Right renal cortex interstitium (tissue), 3 donors: ENCODE results near the gene PTPRM. TPM values are rescaled to one million over a fixed set of nuclear protein-coding genes. Genes with fewer than 3 reads are reported as not detected.

ENCODE experiments used
- DNase-seq, 3 donors: peaks; one replicate each; pipeline ENCODE4 v3.0.0-alpha.2; 2013; ENCODE audit warnings: low read depth in 3 of 3, low spot score in 2 of 3
- polyA plus RNA-seq, 3 donors: library from polyadenylated mRNA; unstranded; fragments of 120-200 nt; gene quantifications; one replicate each; pipeline ENCODE4 v1.2.1, GENCODE V29; 2013; ENCODE audit not compliant: insufficient read length in 3 of 3

PTPRM gene
- polyA plus RNA-seq, 3 donors = 83.9 to 114 (median 101) TPM

DNA sequence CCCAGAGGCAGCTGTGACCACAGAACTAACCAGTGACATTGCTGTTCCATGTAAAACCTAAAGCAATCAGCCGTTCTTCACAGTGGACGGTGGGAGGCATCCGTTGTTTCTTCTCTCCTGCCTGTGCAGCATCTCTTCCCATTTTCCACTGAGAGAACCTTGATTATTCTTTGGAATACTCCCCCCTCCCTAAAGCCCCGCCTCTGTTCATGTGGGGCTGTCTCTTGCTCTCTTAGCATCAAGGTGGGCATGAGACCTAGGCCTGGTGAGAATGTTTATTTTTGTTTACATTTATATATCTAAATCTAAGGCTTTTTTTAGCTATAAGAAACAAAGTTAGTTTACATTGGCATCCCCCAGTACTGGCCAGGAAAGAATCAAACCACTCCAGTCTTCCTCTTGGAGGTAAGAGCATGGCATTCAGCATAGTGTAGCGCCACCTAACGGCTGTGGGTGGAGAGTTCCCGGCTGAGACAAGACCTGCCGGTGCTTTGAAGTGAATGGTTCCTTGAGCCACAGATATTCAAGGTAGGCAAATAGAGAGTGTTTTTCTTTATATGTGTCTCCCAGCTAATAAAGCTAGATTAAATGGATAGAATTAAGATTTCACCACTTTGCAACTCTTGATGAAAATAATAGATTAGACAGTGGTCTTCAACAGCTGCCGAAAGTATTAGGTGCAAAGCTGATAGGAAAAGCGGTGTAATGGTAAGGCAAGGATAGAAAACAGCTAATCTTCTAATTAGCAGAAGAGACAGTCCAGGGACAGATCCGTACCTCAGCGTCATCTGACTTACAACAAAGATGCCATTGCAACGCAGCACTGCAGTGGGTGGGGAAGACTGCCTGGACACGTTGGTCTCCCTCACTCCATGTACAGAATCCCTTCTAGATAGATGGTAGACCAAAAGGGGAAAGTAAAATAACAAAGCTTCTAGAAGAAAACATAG, 822.5 kb downstream of the PTPRM start:
- DNase-seq = peak; percentile 48 to 60 (median 51)

DNA sequence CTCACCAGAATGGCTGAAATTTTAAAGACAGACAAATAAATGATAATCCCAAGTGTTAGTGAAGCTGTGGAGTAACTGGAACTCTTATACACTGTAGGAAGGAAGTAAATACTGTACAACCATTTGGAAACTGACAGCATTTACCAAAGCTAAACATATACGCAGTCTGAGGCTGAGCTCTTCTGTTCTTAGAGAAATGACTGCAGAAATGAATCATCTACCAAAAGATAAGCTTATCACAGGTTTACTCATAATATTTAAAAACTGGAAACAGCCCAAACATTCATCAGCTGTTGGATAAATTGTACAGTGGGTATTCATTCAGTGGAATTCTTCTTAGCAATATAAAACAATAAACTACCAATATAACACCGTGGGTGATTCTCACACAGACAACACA, 824.0 kb downstream of the PTPRM start:
- no peak for DNase-seq

DNA sequence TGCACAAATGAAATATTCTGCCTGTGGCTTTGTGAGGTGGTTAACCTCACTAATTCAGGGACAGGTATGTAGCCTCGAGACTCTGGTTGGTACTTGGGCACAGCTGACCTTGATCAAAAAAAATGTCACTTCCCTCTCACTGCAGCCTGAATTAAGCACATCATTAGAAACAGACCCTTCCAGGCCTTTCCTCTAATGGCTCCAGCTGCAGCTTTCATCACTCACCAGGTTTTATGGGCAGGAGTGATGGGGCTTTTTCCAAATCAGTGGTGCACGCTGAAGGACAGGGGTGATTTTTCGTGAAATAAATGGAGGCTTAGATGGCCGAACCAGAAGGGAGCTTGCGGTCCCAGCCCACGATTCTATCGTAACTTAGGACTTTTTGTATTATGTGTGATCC, 829.1 kb downstream of the PTPRM start:
- no peak for DNase-seq

DNA sequence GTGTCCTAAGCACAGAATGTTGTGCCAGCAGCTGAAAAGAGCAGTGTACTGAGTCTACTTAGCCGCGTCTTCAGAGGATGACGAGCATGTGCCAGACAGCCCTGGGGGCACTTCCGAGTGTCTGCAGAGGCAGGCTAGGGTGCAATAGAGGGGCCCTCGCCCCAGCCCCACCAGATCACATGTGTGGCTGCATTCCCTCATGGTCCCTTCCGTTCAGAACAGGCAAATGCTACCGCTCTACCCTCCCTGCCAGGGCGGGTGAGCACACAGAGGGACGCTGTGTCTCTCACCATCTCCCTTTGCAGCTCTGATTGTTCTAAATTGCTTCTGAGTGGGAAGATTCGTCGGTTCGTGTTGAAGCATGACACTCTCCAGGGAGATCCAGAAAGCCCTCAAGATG, 829.9 kb downstream of the PTPRM start:
- DNase-seq = no peak

DNA sequence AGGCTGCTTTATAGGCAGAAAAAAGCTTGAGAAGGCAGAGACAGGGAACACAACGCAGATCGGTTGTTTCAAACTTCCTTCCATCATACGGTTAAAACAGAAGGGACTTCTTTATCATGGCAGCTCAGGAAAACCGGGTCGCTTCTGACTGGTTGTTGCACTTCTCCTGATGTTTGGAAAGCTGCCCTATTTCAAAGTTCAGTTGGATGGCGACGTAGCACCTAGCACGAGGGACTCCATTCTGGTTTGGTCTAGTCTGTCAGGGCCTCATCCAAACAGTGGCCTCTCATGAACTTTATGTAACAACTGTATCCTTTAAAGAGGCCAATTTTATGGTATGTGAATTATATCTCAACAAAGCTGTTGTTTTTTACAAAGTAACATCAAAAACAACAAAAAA, 832.0 kb downstream of the PTPRM start:
- DNase-seq = no peak

DNA sequence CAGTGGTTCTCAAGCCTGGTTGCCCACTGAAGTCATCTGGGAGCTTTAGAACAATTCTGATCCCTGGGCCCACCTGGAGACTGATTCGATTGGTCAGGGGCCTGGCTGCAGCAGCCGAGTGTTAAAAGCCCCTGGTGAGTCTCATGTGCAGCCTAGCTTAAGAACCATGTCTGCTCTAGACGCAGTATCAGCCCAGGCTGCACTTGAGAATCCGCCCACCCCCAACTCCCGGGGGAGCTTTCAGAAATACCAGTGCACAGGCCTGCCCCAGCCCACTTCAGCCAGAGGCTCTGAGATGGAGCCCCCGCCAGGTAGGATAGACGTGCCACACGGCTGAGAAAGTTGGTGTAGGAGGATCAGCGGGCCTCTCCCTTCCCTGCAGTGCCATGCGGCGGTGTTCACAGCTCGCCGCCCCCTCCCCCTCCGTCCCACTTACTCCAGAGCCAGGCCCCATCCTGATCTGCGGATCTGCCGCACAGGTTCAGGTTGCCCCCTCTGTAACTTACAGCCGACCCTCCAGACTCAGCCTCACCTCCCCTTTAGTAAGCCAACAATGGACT, 833.2 kb downstream of the PTPRM start:
- no peak for DNase-seq

DNA sequence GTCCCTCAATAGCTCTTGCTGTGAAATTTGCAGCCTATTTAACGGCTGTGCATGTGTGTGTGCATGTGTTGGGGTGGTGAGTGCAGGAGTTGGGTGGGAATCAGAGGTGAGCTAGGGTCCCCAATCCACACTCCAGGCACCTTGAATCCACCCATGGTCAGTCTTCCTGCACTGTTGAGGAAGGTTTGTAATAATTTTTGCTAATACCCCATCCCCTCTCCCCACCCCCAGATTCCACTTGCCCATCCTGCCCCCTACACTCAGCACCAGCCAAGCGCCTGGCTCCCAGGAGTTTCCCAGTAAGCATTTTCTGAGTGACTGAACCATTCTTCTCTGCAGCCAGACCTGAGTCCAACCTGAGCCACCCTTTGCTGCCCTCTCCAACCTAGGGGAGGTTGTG, 833.7 kb downstream of the PTPRM start:
- no peak for DNase-seq

DNA sequence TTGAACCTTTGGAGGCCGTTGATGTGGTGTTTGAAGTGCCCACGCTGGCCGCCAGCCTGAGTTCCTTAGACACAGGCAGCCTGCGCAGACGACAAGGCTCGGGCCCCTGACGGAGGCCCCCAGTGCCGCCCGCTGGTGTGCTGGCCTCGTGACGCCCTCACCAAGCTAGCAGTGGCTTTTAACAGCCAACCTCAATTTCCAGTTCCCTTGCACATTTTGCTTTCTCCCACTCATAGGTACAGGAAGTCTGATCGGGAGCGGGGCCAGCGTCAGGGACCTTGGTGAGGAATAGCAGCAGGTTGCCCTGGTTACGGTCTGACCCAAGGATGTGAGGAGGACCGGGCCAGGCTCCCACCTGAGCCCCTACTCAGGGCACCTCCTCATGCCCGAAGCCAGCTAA, 834.5 kb downstream of the PTPRM start:
- no peak for DNase-seq

DNA sequence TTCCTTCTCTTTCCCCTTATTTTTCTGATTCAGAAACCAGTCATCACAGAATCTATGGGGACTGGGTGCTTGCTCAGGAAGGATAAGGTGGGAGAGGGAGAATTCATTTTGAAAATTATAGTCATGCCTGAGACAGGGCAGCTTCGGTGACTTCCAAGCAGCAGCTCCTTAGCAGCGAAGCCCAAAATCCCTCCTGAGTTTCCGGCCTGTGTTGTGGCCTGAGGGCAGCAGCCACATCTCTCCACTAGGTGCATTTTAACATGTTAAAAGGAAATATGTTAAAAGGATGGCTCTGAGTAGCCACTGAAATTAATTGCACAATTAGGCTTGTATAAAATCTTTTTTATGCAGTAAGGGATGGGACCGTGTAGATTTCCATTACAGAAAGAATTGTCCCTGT, 835.1 kb downstream of the PTPRM start:
- no peak for DNase-seq

DNA sequence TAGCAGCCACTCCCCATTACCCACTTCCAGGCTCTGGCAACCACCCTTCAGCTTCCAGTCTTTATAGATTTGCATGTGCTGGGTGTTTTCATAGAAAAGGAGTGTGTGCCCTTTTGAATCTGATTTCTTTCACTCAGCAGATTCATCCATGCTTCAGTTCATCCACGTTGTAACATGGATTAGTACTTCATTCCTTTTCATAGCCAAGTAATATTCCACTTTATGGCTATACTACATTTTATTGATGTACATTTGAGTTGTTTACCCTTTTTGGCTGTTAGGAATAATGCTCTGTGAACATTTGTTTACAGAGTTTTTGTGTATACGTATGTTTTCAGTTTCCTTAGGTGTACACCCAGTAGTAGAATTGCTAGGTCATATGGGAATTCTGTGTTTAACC, 836.6 kb downstream of the PTPRM start:
- no peak for DNase-seq

DNA sequence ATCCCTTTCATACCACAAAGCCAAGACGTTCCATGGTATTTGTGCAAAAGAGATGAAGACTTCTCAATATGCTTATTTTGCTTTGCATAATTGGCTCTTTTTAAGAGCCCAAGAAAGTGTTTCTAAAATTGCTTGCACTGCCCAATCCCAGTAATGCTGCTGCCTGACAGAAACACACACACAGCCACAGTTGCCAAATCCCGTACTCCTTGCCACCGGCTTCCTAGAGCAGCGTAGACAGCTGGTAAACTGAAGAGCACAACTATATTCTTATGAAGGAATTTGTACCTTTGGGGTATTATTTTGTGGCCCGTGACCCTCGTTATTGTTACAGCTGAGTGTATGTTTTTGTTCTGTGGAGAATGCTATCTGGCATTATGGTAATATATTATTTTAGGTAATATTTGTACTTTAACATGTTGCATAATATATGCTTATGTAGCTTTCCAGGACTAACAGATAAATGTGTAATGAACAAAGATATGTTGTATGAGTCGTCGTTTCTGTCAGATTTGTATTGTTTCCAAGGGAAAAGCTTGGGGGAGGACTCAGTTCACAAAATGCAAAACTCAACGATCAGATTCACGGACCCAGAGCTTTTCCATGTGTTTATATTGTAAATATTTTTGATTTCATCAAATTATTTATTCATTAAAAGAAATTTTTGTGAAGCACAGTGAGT, 839.2 kb downstream of the PTPRM start:
- DNase-seq = no peak

DNA sequence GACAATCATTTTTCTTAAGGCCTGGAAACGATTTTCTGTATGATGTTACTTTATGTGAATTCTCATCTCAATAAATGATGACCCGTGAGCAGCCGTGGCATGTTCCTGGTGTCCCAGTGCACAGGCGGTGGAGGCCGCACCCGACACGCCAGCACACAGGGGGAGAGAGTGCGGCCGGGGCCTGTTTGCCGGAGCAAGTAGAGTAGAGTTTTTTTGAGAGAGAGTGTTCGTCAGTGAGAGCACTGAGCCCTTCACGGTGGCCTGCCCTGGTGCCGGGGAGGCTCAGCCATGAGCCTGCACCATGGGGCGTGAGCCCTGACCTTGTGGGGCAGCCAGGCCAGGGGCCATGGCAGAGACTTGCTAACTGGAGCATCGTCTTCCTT, 839.7 kb downstream of the PTPRM start:
- no peak for DNase-seq

DNA sequence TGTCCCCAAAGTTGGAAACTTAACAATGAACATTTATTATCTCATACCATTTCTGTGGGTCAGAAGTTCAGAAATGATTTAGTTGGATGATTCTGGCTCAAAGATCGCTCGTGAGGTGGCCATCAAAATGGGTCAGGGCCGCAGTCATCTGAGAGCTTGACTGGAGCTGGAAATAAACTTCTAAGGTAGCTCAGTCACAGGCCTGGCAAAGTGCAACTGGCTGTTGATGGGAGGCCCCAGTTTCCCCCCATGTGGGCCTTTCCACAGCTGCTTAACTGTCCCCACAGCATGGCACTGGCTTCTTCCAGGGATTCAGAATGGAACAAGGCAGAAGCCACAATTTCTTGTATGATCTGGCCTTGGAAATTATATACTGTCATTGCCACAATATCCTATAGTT, 842.0 kb downstream of the PTPRM start:
- DNase-seq = no peak

DNA sequence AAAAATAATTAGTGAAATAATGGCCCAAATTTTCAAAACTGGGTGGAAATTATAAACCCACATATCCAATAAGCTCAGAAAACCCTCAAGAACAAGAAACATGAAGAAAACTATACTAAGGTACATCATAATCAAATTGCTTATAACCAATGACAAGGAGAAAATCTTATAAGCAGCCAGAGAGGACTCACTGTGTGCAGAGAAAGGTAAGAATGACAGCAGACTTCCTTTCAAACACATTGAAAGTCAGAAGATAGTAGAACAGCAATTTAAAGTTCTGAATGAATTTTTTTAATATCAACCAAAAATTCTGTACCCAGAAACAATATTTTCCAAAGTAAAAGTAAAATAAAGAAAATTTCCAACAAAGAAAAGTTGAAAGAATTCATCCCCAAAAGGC, 844.4 kb downstream of the PTPRM start:
- DNase-seq = no peak

DNA sequence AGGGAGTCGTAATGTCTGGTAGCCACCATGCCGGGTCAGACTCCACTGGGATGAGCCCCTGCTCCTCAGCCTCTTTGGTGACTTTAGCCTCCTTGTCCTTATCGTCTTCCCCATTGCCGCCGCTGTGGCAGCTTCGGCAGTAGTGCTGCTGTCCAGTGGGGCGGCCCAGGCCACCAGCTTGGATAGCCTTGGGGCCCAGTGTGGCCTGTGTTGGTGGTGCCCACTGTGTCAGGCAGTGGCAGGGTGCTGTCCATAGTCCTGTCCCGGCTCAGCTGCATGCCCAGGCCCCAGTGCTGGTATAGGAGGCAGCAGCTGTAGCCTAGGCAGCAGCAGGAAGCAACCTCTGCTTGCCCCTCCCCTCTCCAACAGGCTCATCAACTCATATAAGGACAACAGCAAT, 845.0 kb downstream of the PTPRM start:
- DNase-seq = no peak

DNA sequence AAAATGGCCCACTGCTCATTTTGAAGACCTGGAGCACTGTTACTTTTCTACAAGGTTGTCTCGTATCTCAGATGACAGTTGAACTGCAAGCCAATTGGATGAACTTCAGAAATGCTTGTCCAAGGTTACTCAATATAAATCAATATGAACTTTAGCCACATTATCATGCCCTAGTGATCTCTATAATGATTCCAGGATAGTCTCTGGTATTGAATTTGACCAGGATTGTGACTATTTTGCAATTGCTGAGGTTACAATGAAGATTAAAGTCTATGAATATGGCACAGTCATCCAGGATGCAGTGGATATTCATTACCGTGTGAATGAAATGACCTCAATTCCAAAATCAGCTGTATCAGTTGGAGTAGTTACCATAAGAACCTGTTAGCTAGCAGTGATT, 846.1 kb downstream of the PTPRM start:
- no peak for DNase-seq

DNA sequence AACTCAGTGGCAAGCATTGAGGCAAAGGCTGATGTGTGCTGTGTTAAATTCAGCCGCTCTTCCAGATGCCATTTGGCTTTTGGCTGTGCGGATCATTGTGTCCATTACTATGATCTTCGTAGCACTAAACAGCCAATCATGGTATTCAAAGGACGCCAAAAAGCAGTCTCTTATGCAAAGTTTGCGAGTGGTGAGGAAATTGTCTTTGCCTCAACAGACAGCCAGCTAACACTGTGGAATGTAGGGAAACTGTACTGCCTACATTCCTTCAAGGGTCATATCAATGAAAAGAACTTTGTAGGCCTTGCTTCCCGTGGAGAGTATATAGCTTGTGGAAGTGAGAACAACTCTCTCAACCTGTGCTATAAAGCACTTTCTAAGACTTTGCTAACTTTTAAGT, 846.6 kb downstream of the PTPRM start:
- no peak for DNase-seq

DNA sequence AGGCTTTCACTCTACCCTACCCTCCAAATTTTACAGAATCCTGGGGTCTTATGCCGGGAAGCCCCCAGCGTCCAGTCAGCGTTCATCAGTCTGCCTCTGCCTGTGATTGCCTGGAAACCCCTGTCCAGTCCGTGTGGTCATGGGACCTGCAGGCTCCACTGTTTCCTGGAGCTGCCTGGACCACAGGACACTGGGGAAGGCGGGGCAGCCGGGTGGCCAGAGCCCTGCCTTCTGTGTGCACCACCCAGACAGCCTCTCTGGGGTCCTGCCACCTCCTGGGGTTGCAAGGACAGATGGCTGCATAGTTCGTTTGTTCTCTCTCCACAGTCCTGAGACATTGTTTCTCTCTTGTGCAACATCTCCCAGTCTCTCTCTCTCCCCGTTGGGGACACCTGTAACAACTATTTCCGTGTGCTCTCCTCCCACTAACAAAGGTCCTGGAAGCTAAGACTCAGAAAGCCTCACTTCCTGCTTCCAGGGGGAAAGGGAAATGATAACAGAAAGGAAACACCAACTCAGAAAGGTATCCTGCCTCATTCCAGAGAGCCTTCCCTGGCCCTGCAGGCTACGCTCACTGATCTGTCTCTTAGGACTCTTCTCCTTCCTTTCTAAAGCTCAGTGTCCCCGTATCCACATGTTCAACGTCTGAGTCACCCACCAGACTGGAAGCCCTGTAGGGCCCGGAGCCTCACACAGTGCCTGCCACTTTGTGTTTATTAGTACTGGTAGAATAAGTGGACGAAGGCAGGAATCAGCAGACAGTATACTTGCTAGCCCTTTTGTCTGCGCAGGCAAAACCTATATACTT, 849.3 kb downstream of the PTPRM start:
- no peak for DNase-seq

DNA sequence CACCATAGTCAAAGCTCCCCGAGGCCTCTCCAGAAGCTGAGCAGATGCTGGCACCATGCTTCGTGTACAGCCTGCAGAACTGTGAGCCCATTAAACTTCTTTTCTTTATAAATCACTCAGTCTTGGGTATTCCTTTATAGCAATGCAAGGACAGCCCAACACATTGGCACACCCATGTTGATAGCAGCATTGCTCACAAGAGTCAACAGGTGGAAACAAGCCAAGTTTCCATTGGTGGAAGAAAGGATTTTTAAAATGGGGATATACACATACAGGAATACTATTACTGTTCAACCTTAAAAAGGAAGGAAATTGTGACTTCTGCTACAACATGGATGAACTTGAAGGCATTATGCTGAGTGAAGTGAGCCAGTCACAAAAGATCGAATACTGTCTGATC, 855.3 kb downstream of the PTPRM start:
- no peak for DNase-seq

DNA sequence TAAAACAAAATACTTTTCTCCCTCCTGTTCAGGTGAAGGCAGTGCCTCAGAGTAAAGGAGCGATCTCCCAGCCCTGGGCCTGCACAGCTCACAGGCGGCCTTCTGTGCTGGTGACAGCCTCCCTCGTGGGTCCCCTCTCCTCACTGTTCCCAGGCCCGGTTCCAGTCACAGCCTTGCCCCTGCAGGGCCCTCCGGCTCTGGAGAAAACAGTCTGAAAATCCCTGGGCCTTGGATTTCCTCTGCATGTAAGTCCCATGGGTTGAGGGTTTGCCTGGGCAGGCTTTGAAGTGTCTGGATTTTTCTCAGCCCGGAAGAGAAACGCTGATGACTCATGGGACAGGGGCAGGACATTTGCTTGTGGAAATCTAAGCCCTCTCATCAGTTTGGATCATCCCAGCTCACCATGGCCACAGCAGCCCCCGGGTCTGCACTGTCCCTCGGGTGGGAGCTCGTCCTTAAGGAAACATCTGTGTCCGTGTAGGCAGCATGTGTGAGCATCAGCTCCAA, 856.0 kb downstream of the PTPRM start:
- DNase-seq = no peak

DNA sequence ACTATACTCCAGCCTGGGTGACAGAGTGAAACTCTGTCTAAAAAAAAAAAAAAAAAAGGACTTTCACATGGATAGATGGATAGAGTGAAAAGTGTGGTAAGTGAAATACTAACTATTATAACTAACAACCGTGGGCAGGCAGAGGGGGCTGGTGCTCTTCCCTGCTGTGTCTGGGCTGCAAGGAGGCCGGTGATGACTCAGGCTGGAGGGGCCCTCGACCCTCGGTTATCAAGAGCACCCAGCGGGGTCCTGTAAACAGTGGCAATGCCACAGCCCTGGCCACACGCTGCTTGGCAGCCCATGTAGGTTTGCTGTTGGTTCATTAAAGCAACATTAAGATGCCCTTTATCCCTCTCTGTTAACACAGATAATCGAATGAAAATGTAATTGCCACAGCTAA, 857.4 kb downstream of the PTPRM start:
- DNase-seq = no peak
